ENCODE measurements around the gene ZDHHC14.
"Not testable (repeated sequence)": the region's sequence is repeated elsewhere in the genome, so short reads cannot be mapped to it uniquely, and the experiment has no call there.

DNA sequence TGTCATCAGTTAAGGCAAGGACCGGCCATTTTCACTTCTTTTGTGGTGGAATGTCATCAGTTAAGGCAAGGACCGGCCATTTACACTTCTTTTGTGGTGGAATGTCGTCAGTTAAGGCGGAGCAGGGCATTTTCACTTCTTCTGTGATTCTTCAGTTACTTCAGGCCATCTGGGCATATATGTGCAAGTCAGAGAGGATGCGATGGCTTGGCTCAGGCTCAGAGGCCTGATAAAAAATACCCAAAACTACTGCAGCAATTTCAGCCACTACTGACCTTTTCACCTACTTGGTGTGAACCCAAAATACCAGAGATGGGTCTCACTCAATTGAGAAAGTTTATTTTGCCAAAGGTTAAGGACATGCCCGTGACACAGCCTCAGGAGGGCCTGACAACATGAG lies 325.4 kb downstream of the ZDHHC14 start:
- TF ChIP-seq, protein P1, sequence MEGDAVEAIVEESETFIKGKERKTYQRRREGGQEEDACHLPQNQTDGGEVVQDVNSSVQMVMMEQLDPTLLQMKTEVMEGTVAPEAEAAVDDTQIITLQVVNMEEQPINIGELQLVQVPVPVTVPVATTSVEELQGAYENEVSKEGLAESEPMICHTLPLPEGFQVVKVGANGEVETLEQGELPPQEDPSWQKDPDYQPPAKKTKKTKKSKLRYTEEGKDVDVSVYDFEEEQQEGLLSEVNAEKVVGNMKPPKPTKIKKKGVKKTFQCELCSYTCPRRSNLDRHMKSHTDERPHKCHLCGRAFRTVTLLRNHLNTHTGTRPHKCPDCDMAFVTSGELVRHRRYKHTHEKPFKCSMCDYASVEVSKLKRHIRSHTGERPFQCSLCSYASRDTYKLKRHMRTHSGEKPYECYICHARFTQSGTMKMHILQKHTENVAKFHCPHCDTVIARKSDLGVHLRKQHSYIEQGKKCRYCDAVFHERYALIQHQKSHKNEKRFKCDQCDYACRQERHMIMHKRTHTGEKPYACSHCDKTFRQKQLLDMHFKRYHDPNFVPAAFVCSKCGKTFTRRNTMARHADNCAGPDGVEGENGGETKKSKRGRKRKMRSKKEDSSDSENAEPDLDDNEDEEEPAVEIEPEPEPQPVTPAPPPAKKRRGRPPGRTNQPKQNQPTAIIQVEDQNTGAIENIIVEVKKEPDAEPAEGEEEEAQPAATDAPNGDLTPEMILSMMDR (IDR thresholded peaks at IDR 0.05), result not testable (repeated sequence)
- not testable (repeated sequence) for TF ChIP-seq EP300, POLR2AphosphoS5 (IDR thresholded peaks at IDR 0.05)
